Neural cell (in vitro differentiated cells): ENCODE data around the gene STRAP.

Experiments used
- EP300 ChIP-seq: fragments of 450-650 bp; conservative IDR thresholded peaks from 2 replicates; pipeline ENCODE4 v1.6.1; 2014; ENCODE audit warnings: antibody characterized with exemption, mild to moderate bottlenecking, moderate library complexity; ENCODE audit not compliant: poor library complexity, severe bottlenecking
- EZH2 ChIP-seq: fragments of 200-600, 300-800 bp; shearing (Covaris generic), sonication (generic); IDR thresholded peaks from 2 replicates; pipeline ENCODE4 v1.6.1; 2014; ENCODE audit warnings: antibody characterized with exemption, low read length, borderline replicate concordance, mild to moderate bottlenecking; ENCODE audit not compliant: insufficient read depth, poor library complexity, severe bottlenecking
- MXI1 ChIP-seq: fragments of 450-650 bp; conservative IDR thresholded peaks from 2 replicates; pipeline ENCODE4 v1.6.1; 2014; ENCODE audit warnings: antibody characterized with exemption, mild to moderate bottlenecking; ENCODE audit not compliant: poor library complexity, severe bottlenecking
- POLR2AphosphoS5 ChIP-seq: IDR thresholded peaks from 2 replicates; pipeline ENCODE4 v1.6.1; 2012
- RAD21 ChIP-seq: fragments of 450-650 bp; conservative IDR thresholded peaks from 2 replicates; pipeline ENCODE4 v1.6.1; 2014; ENCODE audit warnings: antibody characterized with exemption, mild to moderate bottlenecking, moderate library complexity
- SMC3 ChIP-seq: fragments of 450-650 bp; conservative IDR thresholded peaks from 2 replicates; pipeline ENCODE4 v1.6.1; 2014; ENCODE audit warnings: antibody characterized with exemption, mild to moderate bottlenecking, moderate library complexity; ENCODE audit not compliant: poor library complexity
- TAF1 ChIP-seq: IDR thresholded peaks from 2 replicates; pipeline ENCODE4 v1.6.1; 2012; ENCODE audit warnings: low read depth
- TF ChIP-seq, protein P1 (sequence below): fragments of 450-650 bp; IDR thresholded peaks from 2 replicates; pipeline ENCODE4 v1.5.1; 2014; ENCODE audit warnings: antibody characterized with exemption, mild to moderate bottlenecking, moderate library complexity; ENCODE audit not compliant: poor library complexity, severe bottlenecking
- TF ChIP-seq, protein P2 (sequence below): IDR thresholded peaks from 2 replicates; pipeline ENCODE4 v1.6.1; 2012; ENCODE audit warnings: borderline replicate concordance

DNA sequence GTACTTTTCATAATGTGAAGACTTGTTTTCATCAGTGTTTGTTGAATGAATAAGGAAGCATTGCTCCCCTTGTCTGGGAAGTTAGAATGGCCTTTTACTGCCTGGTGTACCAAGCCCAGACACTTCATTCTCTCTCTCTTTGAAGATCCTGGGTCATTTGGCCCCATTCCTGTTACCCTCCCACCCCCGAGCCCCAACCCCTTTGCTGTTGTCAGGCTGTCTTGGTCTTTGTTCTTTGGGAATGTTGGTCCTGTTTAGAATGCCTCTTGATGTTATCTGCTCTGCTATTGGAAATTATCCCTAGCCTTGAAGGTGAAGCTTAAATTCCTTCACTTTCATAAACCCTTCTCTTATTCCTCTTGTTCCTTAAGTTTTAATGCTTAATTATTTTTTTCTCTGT lies 42.8 kb downstream of the STRAP start:
- TF ChIP-seq, protein P1, sequence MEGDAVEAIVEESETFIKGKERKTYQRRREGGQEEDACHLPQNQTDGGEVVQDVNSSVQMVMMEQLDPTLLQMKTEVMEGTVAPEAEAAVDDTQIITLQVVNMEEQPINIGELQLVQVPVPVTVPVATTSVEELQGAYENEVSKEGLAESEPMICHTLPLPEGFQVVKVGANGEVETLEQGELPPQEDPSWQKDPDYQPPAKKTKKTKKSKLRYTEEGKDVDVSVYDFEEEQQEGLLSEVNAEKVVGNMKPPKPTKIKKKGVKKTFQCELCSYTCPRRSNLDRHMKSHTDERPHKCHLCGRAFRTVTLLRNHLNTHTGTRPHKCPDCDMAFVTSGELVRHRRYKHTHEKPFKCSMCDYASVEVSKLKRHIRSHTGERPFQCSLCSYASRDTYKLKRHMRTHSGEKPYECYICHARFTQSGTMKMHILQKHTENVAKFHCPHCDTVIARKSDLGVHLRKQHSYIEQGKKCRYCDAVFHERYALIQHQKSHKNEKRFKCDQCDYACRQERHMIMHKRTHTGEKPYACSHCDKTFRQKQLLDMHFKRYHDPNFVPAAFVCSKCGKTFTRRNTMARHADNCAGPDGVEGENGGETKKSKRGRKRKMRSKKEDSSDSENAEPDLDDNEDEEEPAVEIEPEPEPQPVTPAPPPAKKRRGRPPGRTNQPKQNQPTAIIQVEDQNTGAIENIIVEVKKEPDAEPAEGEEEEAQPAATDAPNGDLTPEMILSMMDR, result no peak
- TF ChIP-seq, protein P2, sequence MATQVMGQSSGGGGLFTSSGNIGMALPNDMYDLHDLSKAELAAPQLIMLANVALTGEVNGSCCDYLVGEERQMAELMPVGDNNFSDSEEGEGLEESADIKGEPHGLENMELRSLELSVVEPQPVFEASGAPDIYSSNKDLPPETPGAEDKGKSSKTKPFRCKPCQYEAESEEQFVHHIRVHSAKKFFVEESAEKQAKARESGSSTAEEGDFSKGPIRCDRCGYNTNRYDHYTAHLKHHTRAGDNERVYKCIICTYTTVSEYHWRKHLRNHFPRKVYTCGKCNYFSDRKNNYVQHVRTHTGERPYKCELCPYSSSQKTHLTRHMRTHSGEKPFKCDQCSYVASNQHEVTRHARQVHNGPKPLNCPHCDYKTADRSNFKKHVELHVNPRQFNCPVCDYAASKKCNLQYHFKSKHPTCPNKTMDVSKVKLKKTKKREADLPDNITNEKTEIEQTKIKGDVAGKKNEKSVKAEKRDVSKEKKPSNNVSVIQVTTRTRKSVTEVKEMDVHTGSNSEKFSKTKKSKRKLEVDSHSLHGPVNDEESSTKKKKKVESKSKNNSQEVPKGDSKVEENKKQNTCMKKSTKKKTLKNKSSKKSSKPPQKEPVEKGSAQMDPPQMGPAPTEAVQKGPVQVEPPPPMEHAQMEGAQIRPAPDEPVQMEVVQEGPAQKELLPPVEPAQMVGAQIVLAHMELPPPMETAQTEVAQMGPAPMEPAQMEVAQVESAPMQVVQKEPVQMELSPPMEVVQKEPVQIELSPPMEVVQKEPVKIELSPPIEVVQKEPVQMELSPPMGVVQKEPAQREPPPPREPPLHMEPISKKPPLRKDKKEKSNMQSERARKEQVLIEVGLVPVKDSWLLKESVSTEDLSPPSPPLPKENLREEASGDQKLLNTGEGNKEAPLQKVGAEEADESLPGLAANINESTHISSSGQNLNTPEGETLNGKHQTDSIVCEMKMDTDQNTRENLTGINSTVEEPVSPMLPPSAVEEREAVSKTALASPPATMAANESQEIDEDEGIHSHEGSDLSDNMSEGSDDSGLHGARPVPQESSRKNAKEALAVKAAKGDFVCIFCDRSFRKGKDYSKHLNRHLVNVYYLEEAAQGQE, result no peak
- TF ChIP-seq TAF1 (no peak), EZH2 (no peak), POLR2AphosphoS5 (no peak), EP300 (no peak), RAD21 (no peak), MXI1 (no peak), SMC3 (no peak)
